Measurements from ENCODE around the gene HIPK3.
"Not testable (repeated sequence)": the region's sequence is repeated elsewhere in the genome, so short reads cannot be mapped to it uniquely, and the experiment has no call there.

HIPK3 gene

DNA sequence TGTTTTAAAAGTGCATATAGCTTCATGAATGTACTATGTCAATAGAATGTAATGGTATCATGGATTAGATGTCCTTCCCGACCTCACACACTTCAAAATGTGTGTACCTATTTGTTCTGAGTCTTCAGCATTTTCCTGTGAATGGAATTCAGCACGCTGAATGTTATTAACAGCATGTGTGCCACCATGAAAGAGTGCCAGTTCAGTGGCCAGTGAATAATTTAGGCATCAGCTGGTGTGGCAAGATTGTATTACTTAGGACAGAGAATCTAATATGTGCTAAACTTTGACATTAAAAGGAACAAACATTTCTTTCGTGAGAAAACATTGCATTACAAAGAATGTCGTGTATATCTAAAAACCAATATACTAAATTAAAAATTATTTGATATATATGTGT lies 46.4 kb downstream of the HIPK3 start:
- no peak for TF ChIP-seq POLR2A (IDR thresholded peaks at IDR 0.05; ENCODE audit: low read length)
- no peak for TF ChIP-seq GATA1 (IDR thresholded peaks at IDR 0.05; ENCODE audit: low read depth, low read length)
- no peak for DNase-seq

DNA sequence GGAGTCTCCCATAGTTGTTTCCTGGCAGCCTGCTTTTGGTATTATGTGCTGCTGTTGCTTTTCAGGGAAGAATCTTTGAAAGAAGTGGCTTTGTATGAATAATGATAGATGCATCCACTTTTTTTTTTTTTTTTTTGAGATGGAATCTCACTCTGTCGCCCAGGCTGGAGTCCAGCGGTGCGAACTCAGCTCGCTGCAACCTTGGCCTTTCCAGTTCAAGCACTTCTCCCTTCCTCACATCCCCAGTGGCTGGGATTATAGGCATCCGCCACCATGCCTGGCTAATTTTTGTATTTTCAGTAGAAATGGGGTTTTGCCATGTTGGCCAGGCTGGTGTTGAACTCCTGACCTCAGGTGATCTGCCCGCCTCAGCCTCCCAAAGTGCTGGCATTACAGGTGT lies 49.6 kb downstream of the HIPK3 start:
- DNase-seq: not testable (repeated sequence)

- no peak for TF ChIP-seq POLR2A (IDR thresholded peaks at IDR 0.05; ENCODE audit: low read length)
- no peak for TF ChIP-seq GATA1 (IDR thresholded peaks at IDR 0.05; ENCODE audit: low read depth, low read length)
- no peak for DNase-seq
Observed at GRCh38 chr11:33307984-33308383, 50.8 kb downstream of the HIPK3 start.

DNA sequence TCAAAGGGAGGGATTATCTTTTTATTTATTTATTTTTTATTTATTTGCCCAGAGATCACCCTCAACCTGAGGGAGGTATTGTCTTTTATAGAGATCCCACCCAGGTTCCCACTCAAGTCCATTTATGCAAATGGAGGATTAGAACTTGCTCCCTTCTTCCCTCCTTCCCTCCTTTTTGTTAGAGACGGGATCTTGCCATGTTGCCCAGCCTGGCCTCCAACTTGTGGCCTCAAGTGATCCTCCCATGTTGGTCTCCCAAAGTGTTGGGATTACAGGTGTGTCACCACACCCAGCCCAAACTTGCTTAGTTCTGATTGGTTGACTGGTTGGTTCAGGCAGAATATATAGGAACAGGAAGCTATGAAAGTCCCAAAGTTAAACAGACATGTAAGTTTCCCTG lies 51.9 kb downstream of the HIPK3 start:
- DNase-seq: no peak
- TF ChIP-seq POLR2A (IDR thresholded peaks at IDR 0.05; ENCODE audit: low read length): no peak
- no peak for TF ChIP-seq GATA1 (IDR thresholded peaks at IDR 0.05; ENCODE audit: low read depth, low read length)

DNA sequence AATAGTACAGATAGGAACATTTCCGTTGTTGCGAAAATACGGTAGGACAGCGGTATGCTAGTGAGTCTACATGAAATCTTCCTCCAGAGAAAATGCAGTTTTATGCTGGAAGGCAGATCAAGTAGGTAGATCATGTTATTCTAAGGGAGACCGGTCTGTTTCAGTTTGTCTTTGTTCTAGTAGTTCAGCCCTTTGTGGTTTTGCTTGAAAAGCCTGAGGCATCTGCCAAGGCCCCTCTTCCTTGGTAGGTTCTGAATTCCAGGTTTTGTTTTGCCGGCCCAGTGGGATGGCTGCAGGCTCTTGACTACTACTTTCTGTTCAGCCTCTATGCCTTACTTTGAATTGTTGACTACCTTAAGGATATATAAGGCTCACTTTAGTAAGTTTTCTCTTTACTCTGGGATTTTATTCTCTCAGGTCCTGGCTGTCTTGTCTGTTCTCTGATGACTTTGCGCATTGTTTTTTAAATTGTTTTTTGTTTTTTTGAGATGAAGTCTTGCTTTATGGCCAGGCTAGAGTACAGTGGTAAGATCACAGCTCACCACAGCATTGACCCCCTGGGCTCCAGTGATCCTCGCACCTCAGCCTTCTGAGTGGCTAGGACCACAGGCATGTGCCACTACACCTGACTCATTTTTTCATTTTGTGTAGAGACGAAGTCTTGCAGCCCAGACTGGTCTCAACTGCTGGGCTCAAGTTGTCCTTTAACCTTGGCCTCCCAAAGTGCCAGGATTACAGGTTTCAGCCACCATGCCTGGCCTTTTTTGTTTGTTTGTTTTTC lies 53.7 kb downstream of the HIPK3 start:
- no peak for DNase-seq

DNA sequence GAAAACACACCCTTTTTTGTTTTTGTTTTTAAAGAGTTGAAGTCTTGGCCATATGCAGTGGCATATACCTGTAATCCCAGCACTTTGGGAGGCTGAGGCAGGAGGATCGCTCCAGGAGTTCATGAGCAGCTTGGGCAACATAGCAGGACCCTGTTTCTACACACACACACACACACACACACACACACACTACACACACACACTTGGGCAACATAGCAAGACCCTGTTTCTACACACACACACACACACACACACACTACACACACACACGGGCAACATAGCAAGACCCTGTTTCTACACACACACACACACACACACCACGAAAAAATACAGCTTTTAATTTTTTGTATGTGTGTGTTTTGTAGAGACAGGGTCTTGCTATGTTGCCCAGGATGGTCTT lies 54.5 kb downstream of the HIPK3 start:
- no peak for DNase-seq
- TF ChIP-seq GATA1 (IDR thresholded peaks at IDR 0.05; ENCODE audit: low read depth, low read length): no peak
- no peak for TF ChIP-seq POLR2A (IDR thresholded peaks at IDR 0.05; ENCODE audit: low read length)

More for the DNA sequence above, 53.7 kb downstream of the HIPK3 start:
- TF ChIP-seq POLR2A (IDR thresholded peaks at IDR 0.05; ENCODE audit: low read length): no peak
- no peak for TF ChIP-seq GATA1 (IDR thresholded peaks at IDR 0.05; ENCODE audit: low read depth, low read length)

- TF ChIP-seq GATA1 (IDR thresholded peaks at IDR 0.05; ENCODE audit: low read depth, low read length) (no peak), POLR2A (IDR thresholded peaks at IDR 0.05; ENCODE audit: low read length) (no peak)
- DNase-seq: no peak
Observed at GRCh38 chr11:33315822-33316221, 58.6 kb downstream of the HIPK3 start.

- TF ChIP-seq GATA1 (IDR thresholded peaks at IDR 0.05; ENCODE audit: low read depth, low read length): no peak
- TF ChIP-seq POLR2A (IDR thresholded peaks at IDR 0.05; ENCODE audit: low read length): no peak
- no peak for DNase-seq
Observed at GRCh38 chr11:33317662-33318061, 60.5 kb downstream of the HIPK3 start.

DNA sequence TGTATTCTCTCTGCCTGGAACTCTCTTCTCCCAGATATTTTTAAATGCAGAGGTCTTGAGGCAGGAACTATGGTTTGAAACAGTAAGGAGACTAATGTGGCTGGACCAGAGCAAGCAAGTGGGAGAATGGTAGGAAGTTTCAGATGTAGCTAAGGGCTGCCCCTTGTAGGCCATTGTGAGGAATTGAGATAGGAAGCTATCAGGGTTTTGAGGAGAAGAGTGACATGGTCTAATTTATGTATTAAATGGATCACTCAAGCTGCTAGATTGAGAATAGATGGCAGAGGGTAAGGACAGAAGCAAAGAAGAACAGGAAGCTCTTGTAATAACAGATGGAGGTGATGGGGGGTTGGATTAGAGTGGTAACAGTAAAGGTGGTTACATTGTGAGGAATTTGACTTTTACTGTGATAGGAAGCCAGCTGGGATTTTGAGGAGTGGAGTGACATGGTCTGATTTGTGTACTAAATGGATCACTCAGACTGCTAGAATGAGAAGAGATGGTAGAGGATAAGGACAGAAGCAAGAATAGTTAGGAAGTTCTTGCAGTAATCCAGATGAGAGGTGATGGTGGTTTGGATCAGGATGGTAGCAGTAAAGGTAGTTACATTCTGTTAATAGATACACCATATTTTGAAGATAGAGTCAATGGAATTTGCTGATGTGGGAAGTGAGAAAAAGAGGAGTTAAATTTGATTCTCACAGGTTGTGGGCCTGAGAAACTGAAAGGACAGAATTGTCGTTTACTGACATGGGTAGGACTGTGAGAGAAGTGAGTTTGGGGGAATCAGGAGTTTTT lies 63.0 kb downstream of the HIPK3 start:
- peak; percentile 15 to 22 for DNase-seq
- TF ChIP-seq GATA1 (IDR thresholded peaks at IDR 0.05; ENCODE audit: low read depth, low read length): no peak

DNA sequence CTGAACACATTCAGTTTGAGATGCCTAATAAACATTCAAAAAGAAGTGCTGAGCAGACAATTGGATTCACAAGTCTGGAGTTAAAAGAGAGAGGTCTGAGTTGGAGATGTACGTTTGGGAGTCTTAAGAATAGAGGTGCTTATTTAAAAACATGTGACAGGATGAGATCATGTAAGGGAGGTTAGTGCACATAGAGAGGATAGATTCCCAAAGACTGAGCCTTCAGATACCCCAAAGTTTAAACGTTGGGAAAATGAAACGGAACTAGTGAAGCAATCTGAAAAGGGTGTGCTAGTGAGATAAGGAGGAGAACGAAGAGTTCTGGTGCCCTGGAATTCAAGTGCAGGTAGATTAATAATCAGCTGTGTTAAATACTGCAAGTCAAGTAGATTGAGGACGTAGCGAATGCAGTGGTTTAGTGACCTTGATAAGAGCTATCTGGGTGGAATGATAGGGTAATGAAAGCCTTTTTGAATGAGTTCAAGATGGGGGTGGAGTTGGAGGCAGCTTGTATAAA lies 63.7 kb downstream of the HIPK3 start:
- peak; percentile 43 to 76 for DNase-seq
- TF ChIP-seq GATA1 (IDR thresholded peaks at IDR 0.05; ENCODE audit: low read depth, low read length) (no peak), POLR2A (IDR thresholded peaks at IDR 0.05; ENCODE audit: low read length) (no peak)

DNA sequence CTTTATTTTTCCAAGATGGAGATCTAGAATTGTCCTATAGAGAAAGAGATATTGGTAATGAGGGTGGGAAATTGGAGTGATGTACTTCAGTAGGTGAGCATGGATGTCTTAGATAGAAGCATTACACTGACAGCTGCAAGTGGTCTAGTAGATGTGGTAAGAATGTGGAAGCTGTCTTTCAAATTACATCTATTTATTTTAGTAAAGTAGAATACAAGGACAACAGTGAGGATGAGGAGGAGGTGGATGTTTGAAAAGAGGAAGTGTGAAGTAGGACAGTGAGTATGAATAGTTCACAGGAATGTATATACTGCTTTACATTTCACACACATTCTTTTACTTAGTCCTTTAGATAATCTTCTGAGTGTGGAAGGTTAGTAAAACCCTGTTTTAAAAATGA lies 64.2 kb downstream of the HIPK3 start:
- TF ChIP-seq GATA1 (IDR thresholded peaks at IDR 0.05; ENCODE audit: low read depth, low read length) (no peak), POLR2A (IDR thresholded peaks at IDR 0.05; ENCODE audit: low read length) (no peak)
- no peak for DNase-seq

- no peak for DNase-seq
- no peak for TF ChIP-seq GATA1 (IDR thresholded peaks at IDR 0.05; ENCODE audit: low read depth, low read length)
- TF ChIP-seq POLR2A (IDR thresholded peaks at IDR 0.05; ENCODE audit: low read length): no peak
Observed at GRCh38 chr11:33323421-33323820, 66.2 kb downstream of the HIPK3 start.

- peak; percentile 5 to 8 for DNase-seq
- TF ChIP-seq GATA1 (IDR thresholded peaks at IDR 0.05; ENCODE audit: low read depth, low read length): no peak
- TF ChIP-seq POLR2A (IDR thresholded peaks at IDR 0.05; ENCODE audit: low read length): no peak
Observed at GRCh38 chr11:33324302-33324985, 67.3 kb downstream of the HIPK3 start.

DNA sequence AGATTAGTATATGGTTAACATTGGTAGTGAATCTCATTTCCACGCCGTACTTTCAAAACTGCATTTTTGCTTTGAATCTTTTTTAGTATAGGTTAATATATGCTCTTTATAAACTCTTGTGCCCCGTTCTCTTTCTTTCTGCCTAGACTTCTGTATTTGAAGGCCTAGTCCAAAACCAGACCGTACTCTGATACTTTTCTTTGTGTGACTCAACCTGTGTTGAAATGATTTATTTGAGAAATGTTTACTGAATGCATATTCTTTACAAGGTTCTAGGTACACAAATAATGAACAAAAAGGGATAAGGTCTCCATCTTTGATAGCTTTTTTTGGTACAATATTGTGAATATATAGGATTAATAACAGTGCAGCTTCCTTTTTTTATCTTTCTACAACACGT lies 68.3 kb downstream of the HIPK3 start:
- TF ChIP-seq GATA1 (IDR thresholded peaks at IDR 0.05; ENCODE audit: low read depth, low read length): no peak
- DNase-seq: no peak
